Measurements from ENCODE around the gene GDA. TPM values are rescaled to one million over a fixed set of nuclear protein-coding genes. Genes with fewer than 3 reads are reported as not detected.

Gene GDA
- total and polyA plus RNA-seq, 2 of the 4 experiments (the other 2 are of a cell fraction), result not detected

- Histone ChIP-seq H2BK120ac (ENCODE audit: low read depth, low read length) (no peak overlapping the region), H2AK5ac (ENCODE audit: low read depth, low read length) (no peak overlapping the region), H2BK20ac (ENCODE audit: low read depth, low read length) (no peak overlapping the region), H3K27ac (ENCODE audit: insufficient read depth, low read length) (no peak overlapping the region), H3K56ac (ENCODE audit: extremely low read depth, insufficient read depth, low read length) (no peak overlapping the region), H3K79me1 (ENCODE audit: low read depth in 1 of 2, low read length in 2 of 2) (no peaks in the 10 kb centered on the region), H3K18ac (ENCODE audit: low read depth, low read length) (no peak overlapping the region), H3K4me1 (ENCODE audit: control insufficient read depth, insufficient read depth, low read length) (no peaks in the 10 kb centered on the region), H4K5ac (ENCODE audit: low read depth, low read length) (no peak overlapping the region), H3K4me2 (ENCODE audit: low read depth, low read length) (no peak overlapping the region), H4K91ac (ENCODE audit: insufficient read depth, low read depth, low read length) (no peak overlapping the region), H3K9ac (ENCODE audit: low read depth, low read length) (no peak overlapping the region), H3K27me3 (ENCODE audit: control insufficient read depth, insufficient read depth, low read length) (peaks cover 6% of the 10 kb centered on the region; the same call in 1 of the 2 replicates), H3K4me3 (ENCODE audit: insufficient read depth, low read depth, low read length) (no peak overlapping the region), H2AFZ (replicated peaks; ENCODE audit: low read length, poor library complexity) (no peak overlapping the region), H3K36me3 (ENCODE audit: control insufficient read depth, insufficient read depth, low read length) (no peaks in the 10 kb centered on the region), H2BK15ac (ENCODE audit: low read depth, low read length) (no peak overlapping the region), H3K9me1 (ENCODE audit: insufficient read depth, low read length) (no peaks in the 10 kb centered on the region; the same call in 1 of the 2 replicates), H3K23ac (ENCODE audit: low read depth, low read length) (no peak overlapping the region), H4K20me1 (ENCODE audit: insufficient read depth, low read length) (no peaks in the 10 kb centered on the region), H3K14ac (replicated peaks; ENCODE audit: low read depth, low read length) (no peak overlapping the region), H2BK5ac (ENCODE audit: low read depth, low read length, poor library complexity, severe bottlenecking) (no peak overlapping the region), H4K8ac (ENCODE audit: low read depth in 2 of 2, low read length in 2 of 2) (no peak overlapping the region), H3K4ac (ENCODE audit: low read depth, low read length) (no peak overlapping the region), H3K9me3 (ENCODE audit: control insufficient read depth, insufficient read depth, low read length) (no peaks in the 10 kb centered on the region), H2AK9ac (replicated peaks; ENCODE audit: low read depth, low read length, poor library complexity) (no peak overlapping the region)
- POLR2A ChIA-PET (ENCODE audit: unreplicated experiment), result no interaction called here
- BruUV-seq (replicated peaks), result no TSS peak
- DNase-seq, result no peak
- in situ Hi-C loops (cut with MboI; ENCODE audit: low sequenced_read_pairs), result no loop called here
- intact Hi-C loops (cut with micrococcal nuclease), result no loop called here
- CTCF ChIA-PET, result no interaction called here
- dilution Hi-C loops (cut with HindIII; ENCODE audit: low sequenced_read_pairs, unreplicated experiment), result no loop called here
- ATAC-seq (ENCODE audit: low read depth), result no peak
- no peak for TF ChIP-seq RAD21 (IDR thresholded peaks at IDR 0.05; ENCODE audit: low read length)
- no peak for TF ChIP-seq CEBPB (IDR thresholded peaks at IDR 0.05; ENCODE audit: low read depth, low read length)
- no peak for TF ChIP-seq CHD1 (IDR thresholded peaks at IDR 0.05; ENCODE audit: low read depth, low read length)
- no peak for TF ChIP-seq SMC3 (IDR thresholded peaks at IDR 0.05; ENCODE audit: low read depth, low read length)
- TF ChIP-seq NFE2L2 (IDR thresholded peaks at IDR 0.05; ENCODE audit: low read depth, low read length), result no peak
- WGBS, 2 experiments (ENCODE audit: extremely low coverage in 2 of 2, insufficient read length in 1 of 2), result 88% methylated on average over 4 of the region's 8 CpGs; no CpG with 5 or more reads in 1 of the 2 experiments
Measured at GRCh38 chr9:72299017-72299603, 149.9 kb downstream of the GDA start.
